H1 (cell line): ENCODE results near the gene PDE4B. TPM values are rescaled to one million over a fixed set of nuclear protein-coding genes. Genes with fewer than 3 reads are reported as not detected.

ENCODE experiments used
- CTCF ChIA-PET: fragments of 300-600 bp; sonication (Branson Sonifier 250); formaldehyde crosslinking; loops from one replicate; lab custom pipeline; 2021; ENCODE audit not compliant: partially characterized antibody; lab: Charles Lee
- POLR2A ChIA-PET: fragments of 300-600 bp; sonication (Branson Sonifier 250); formaldehyde crosslinking; loops from one replicate; lab custom pipeline; 2021; ENCODE audit warnings: inconsistent platforms; ENCODE audit not compliant: partially characterized antibody; lab: Charles Lee
- DNase-seq, 2 experiments: peaks; one replicate each; pipeline versions ENCODE4 v3.0.0 to v3.0.0-alpha.2; 2010 to 2022; ENCODE audit warnings: low spot score in 2 of 2, low read depth in 1 of 2, mixed read lengths in 1 of 2
- FAIRE-seq: peaks from 2 replicates; lab custom pipeline; 2011; peaks lifted over from hg19 to GRCh38; lab: Jason Lieb, UNC
- H2AFZ ChIP-seq: 2 replicates; pipeline ENCODE4 v1.8.1; 2012; ENCODE audit warnings: low read length, inconsistent platforms
- H2AK5ac ChIP-seq: 2 replicates; pipeline ENCODE4 v1.6.1; 2013; ENCODE audit warnings: low read depth, low read length
- H2BK120ac ChIP-seq: replicated peaks from 2 replicates; pipeline ENCODE3; 2013; ENCODE audit warnings: low read depth, low read length, inconsistent platforms
- H2BK12ac ChIP-seq: 2 replicates; pipeline ENCODE4 v1.6.1; 2013; ENCODE audit warnings: low read depth, low read length
- H2BK15ac ChIP-seq: 2 replicates; pipeline ENCODE4 v1.6.1; 2013; ENCODE audit warnings: low read length
- H2BK20ac ChIP-seq: 2 replicates; pipeline ENCODE4 v1.6.1; 2013; ENCODE audit warnings: low read length
- H2BK5ac ChIP-seq: 2 replicates; pipeline ENCODE4 v1.6.1; 2013; ENCODE audit warnings: low read depth, low read length
- H3K14ac ChIP-seq: 2 replicates; pipeline ENCODE4 v1.6.1; 2013; ENCODE audit warnings: inconsistent platforms; ENCODE audit not compliant: insufficient read length
- H3K18ac ChIP-seq: 2 replicates; pipeline ENCODE4 v1.6.1; 2013; ENCODE audit warnings: low read length; ENCODE audit errors: extremely low read depth
- H3K23ac ChIP-seq: 2 replicates; pipeline ENCODE4 v1.6.1; 2013; ENCODE audit warnings: inconsistent platforms; ENCODE audit not compliant: insufficient read length
- H3K23me2 ChIP-seq: 2 replicates; pipeline ENCODE4 v1.6.1; 2013; ENCODE audit warnings: low read depth, low read length
- H3K27ac ChIP-seq: 2 replicates; pipeline ENCODE4 v1.6.1; 2011; ENCODE audit warnings: low read depth, low read length, inconsistent platforms
- H3K27me3 ChIP-seq, 4 experiments: replicated peaks in 1 of 4; 1 replicate in 1 of 4; 2 replicates in 3 of 4; pipeline versions ENCODE4 v1.6.1 to v1.8.1; 2011 to 2013; ENCODE audit warnings: low read length in 3 of 4, mild to moderate bottlenecking in 3 of 4, inconsistent platforms in 2 of 4, mixed read lengths in 2 of 4, moderate library complexity in 1 of 4; ENCODE audit not compliant: control insufficient read depth in 3 of 4, insufficient read depth in 3 of 4; ENCODE audit errors: extremely low read depth in 1 of 4
- H3K36me3 ChIP-seq, 4 experiments: 2 replicates each; pipeline versions ENCODE4 v1.6.1 to v1.8.1; 2011 to 2013; ENCODE audit warnings: mild to moderate bottlenecking in 4 of 4, low read length in 3 of 4, moderate library complexity in 2 of 4, control low read depth in 1 of 4, inconsistent platforms in 1 of 4; ENCODE audit not compliant: insufficient read depth in 4 of 4, control insufficient read depth in 2 of 4
- H3K4ac ChIP-seq: replicated peaks from 2 replicates; pipeline ENCODE3; 2013; ENCODE audit warnings: low read length, low read depth, mixed read lengths, inconsistent platforms; ENCODE audit not compliant: insufficient read length
- H3K4me1 ChIP-seq, 4 experiments: replicated peaks in 1 of 4; 1 replicate in 1 of 4; 2 replicates in 3 of 4; pipeline versions ENCODE4 v1.6.1 to v1.8.1; 2011 to 2013; ENCODE audit warnings: low read length in 3 of 4, inconsistent platforms in 2 of 4, mixed read lengths in 1 of 4; ENCODE audit not compliant: insufficient read depth in 4 of 4, control insufficient read depth in 3 of 4
- H3K4me2 ChIP-seq, 2 experiments: 2 replicates each; pipeline versions ENCODE4 v1.6.1 to v1.8.1; 2011 to 2013; ENCODE audit warnings: low read depth in 2 of 2, low read length in 2 of 2, control low read depth in 1 of 2, inconsistent platforms in 1 of 2, mild to moderate bottlenecking in 1 of 2; ENCODE audit not compliant: insufficient read depth in 1 of 2
- H3K4me3 ChIP-seq, 4 experiments: fragments of 200-600, 300-600 bp in 1 of 4; sonication (generic), shearing (Covaris generic), sonication (Bioruptor Twin) in 1 of 4; 2 replicates each; pipeline versions ENCODE4 v1.5.1 to v1.8.1; 2011 to 2016; ENCODE audit warnings: low read length in 4 of 4, low read depth in 3 of 4, control low read depth in 2 of 4, inconsistent platforms in 2 of 4, mild to moderate bottlenecking in 2 of 4, mixed read lengths in 1 of 4, moderate library complexity in 1 of 4; ENCODE audit not compliant: insufficient read depth in 2 of 4; ENCODE audit errors: extremely low read depth in 1 of 4
- H3K56ac ChIP-seq: replicated peaks from 2 replicates; pipeline ENCODE3; 2013; ENCODE audit warnings: low read depth, mild to moderate bottlenecking, mixed read lengths, low read length, inconsistent platforms; ENCODE audit not compliant: insufficient read length
- H3K79me1 ChIP-seq: 2 replicates; pipeline ENCODE4 v1.6.1; 2013; ENCODE audit warnings: low read depth, low read length, control low read depth
- H3K79me2 ChIP-seq, 2 experiments: 2 replicates each; pipeline versions ENCODE4 v1.6.1 to v1.8.1; 2012 to 2013; ENCODE audit warnings: low read length in 2 of 2, mild to moderate bottlenecking in 2 of 2, inconsistent platforms in 1 of 2; ENCODE audit not compliant: insufficient read depth in 2 of 2, control insufficient read depth in 1 of 2
- H3K9ac ChIP-seq, 4 experiments: replicated peaks in 1 of 4; 1 replicate in 1 of 4; 2 replicates in 3 of 4; pipeline versions ENCODE4 v1.6.1 to v1.8.1; 2011 to 2013; ENCODE audit warnings: low read depth in 3 of 4, low read length in 3 of 4, control low read depth in 2 of 4, mild to moderate bottlenecking in 2 of 4, moderate library complexity in 2 of 4, inconsistent platforms in 1 of 4; ENCODE audit errors: extremely low read depth in 1 of 4
- H3K9me3 ChIP-seq, 2 experiments: 2 replicates each; pipeline versions ENCODE4 v1.6.1 to v1.8.1; 2012 to 2013; ENCODE audit warnings: mild to moderate bottlenecking in 2 of 2, moderate library complexity in 2 of 2, control low read depth in 1 of 2, inconsistent platforms in 1 of 2, low read depth in 1 of 2, low read length in 1 of 2, mixed read lengths in 1 of 2; ENCODE audit not compliant: insufficient read depth in 2 of 2
- H4K20me1 ChIP-seq, 2 experiments: replicated peaks in 1 of 2; 2 replicates each; pipeline versions ENCODE3 to v1.8.1; 2011 to 2013; ENCODE audit warnings: inconsistent platforms in 2 of 2, low read length in 2 of 2, mild to moderate bottlenecking in 1 of 2; ENCODE audit not compliant: insufficient read depth in 2 of 2, control insufficient read depth in 1 of 2
- H4K5ac ChIP-seq: 2 replicates; pipeline ENCODE4 v1.6.1; 2013; ENCODE audit warnings: low read length, low read depth, mixed read lengths, inconsistent platforms; ENCODE audit not compliant: insufficient read length
- H4K8ac ChIP-seq: 2 replicates; pipeline ENCODE4 v1.8.0; 2013; ENCODE audit warnings: mild to moderate bottlenecking, moderate library complexity, low read length, inconsistent platforms; ENCODE audit not compliant: insufficient read depth; ENCODE audit errors: extremely low read depth
- H4K91ac ChIP-seq: replicated peaks from 2 replicates; pipeline ENCODE3; 2013; ENCODE audit warnings: low read length, mixed read lengths, inconsistent platforms; ENCODE audit not compliant: insufficient read length
- POU5F1 ChIP-seq: IDR thresholded peaks from 2 replicates; pipeline ENCODE4 v1.6.1; 2011; ENCODE audit warnings: low read depth, mild to moderate bottlenecking, low read length, moderate library complexity
- TBP ChIP-seq: IDR thresholded peaks from 2 replicates; pipeline ENCODE4 v1.6.1; 2011; ENCODE audit warnings: low read depth, low read length, improper control_type of control experiment
- WGBS, 2 experiments: shearing (Covaris generic) in 1 of 2; methylation state at CpG; one replicate each; pipeline versions ENCODE4 v1.1.6 to v1.1.7; 2013 to 2015; ENCODE audit warnings: low lambda C conversion rate in 2 of 2, mixed read lengths in 2 of 2, inconsistent platforms in 1 of 2, low coverage in 1 of 2, missing lambda C conversion rate in 1 of 2; ENCODE audit not compliant: insufficient replicate concordance in 2 of 2, insufficient coverage in 1 of 2, insufficient read length in 1 of 2; ENCODE audit errors: extremely low coverage in 1 of 2, missing lambda C conversion rate in 1 of 2; 5-methylcytosine and 5-hydroxymethylcytosine counted together
- polyA plus RNA-seq, 7 experiments: library from polyadenylated mRNA; depleted of rRNA in 3 of 7; stranded (reverse) in 5 of 7; unstranded in 2 of 7; fragments of >200 nt in 5 of 7; fragments of 200-250 nt in 2 of 7; gene quantifications; 1 replicate in 5 of 7; 2 replicates in 1 of 7; 4 replicates in 1 of 7; pipeline versions ENCODE4 v1.2.1 to v1.2.3, GENCODE V29; 2011 to 2013; ENCODE audit warnings: missing spikeins in 2 of 7, mixed read lengths in 2 of 7
- total RNA-seq: library from RNA; stranded (reverse); fragmentation: NEBNext Ultra II Directional; extraction: Animal tissue kit (Norgen Biotek cat#: 25700); gene quantifications from 2 replicates; pipeline ENCODE4 v1.2.1, GENCODE V29; 2021
- TF ChIP-seq, protein P1 (sequence below): IDR thresholded peaks from 2 replicates; pipeline ENCODE4 v1.6.1; 2011; ENCODE audit warnings: low read depth, mild to moderate bottlenecking, low read length; ENCODE audit not compliant: insufficient read depth

Gene PDE4B
- total and polyA plus RNA-seq, 2 of the 8 experiments (the other 6 are each of a cell fraction or from before 2014, with no cell fraction given) = 5.0 to 15.1 TPM

DNA sequence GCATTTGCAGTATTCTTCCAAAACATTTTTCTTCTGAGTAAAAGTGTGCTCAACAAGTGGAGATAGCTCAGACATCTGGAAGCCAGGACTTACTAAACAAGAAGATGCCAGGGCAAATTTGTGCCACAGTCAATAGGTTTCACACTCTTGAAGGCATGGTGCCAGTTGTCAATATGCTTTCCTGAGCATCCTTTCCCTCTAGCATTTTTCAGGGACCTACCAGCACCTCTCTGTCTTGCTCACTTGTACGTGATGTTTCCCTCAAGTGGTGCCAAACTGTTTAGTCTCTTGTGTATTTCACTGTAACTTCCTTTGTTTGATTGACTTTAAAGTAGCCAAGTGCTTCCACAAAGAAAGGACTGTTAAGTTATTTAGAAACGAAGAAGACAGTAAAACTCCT lies 547.2 kb downstream of the PDE4B start:
- no peak overlapping the region for H4K91ac ChIP-seq
- H3K36me3 ChIP-seq = no peaks in the 10 kb centered on the region
- H3K79me2 ChIP-seq = peaks cover 0 to 64% of the 10 kb centered on the region in 2 experiments; a peak in 3 of 4 replicates
- no peaks in the 10 kb centered on the region for H3K27me3 ChIP-seq
- H3K9ac ChIP-seq = no peak overlapping the region
- H3K4me1 ChIP-seq = peaks cover 0 to 14% (median 8%) of the 10 kb centered on the region in 4 experiments; a peak in 4 of 7 replicates
- no peaks in the 10 kb centered on the region for H4K20me1 ChIP-seq
- no peaks in the 10 kb centered on the region for H3K9me3 ChIP-seq
- no peak overlapping the region for H2AK5ac ChIP-seq
- no peak overlapping the region for H2BK120ac ChIP-seq
- no peak overlapping the region for H2BK5ac ChIP-seq
- no peak overlapping the region for H2BK12ac ChIP-seq
- no peak overlapping the region for H3K23ac ChIP-seq
- no peak overlapping the region for H2BK15ac ChIP-seq
- ChIA-PET CTCF (no interaction called here), POLR2A (no interaction called here)
- TF ChIP-seq POU5F1 = no peak
- TF ChIP-seq TBP = no peak
- TF ChIP-seq, protein P1, sequence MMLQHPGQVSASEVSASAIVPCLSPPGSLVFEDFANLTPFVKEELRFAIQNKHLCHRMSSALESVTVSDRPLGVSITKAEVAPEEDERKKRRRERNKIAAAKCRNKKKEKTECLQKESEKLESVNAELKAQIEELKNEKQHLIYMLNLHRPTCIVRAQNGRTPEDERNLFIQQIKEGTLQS = no peak
- H2AFZ ChIP-seq = no peak overlapping the region
- no peak overlapping the region for H4K5ac ChIP-seq
- H3K18ac ChIP-seq = no peak overlapping the region
- no peak overlapping the region for H2BK20ac ChIP-seq
- H3K4me3 ChIP-seq = no peak overlapping the region
- no peaks in the 10 kb centered on the region; the same call in 1 of the 2 replicates for H3K79me1 ChIP-seq
- FAIRE-seq = no peak
- no peak overlapping the region for H4K8ac ChIP-seq
- H3K27ac ChIP-seq = no peak overlapping the region
- H3K14ac ChIP-seq = no peak overlapping the region
- H3K56ac ChIP-seq = no peak overlapping the region
- 77% methylated on average over 2 of the region's 2 CpGs; no CpG with 5 or more reads in 1 of the 2 experiments for WGBS, 2 experiments
- no peak overlapping the region for H3K4ac ChIP-seq
- DNase-seq = no peak
- no peak overlapping the region for H3K4me2 ChIP-seq
- no peaks in the 10 kb centered on the region for H3K23me2 ChIP-seq
